HepG2 (cell line): Measurements from ENCODE around the gene MARF1. TPM values are rescaled to one million over a fixed set of nuclear protein-coding genes. Genes with fewer than 3 reads are reported as not detected.

Experiments used
- CEBPG ChIP-seq: IDR thresholded peaks from 2 replicates; pipeline ENCODE4 v1.6.1; 2016
- DR1 ChIP-seq: sonication (generic); formaldehyde crosslinking; IDR thresholded peaks from 2 replicates; pipeline ENCODE4 v1.8.0; 2021; ENCODE audit warnings: mild to moderate bottlenecking, missing genetic modification reagents, inconsistent platforms
- MIXL1 ChIP-seq: IDR thresholded peaks from 2 replicates; pipeline ENCODE4 v1.6.1; 2016
- MTF2 ChIP-seq: sonication (generic); formaldehyde crosslinking; IDR thresholded peaks from 2 replicates; pipeline ENCODE4 v1.5.0; 2020; ENCODE audit warnings: missing genetic modification reagents, borderline replicate concordance
- POLR2AphosphoS5 ChIP-seq: IDR thresholded peaks from 2 replicates; pipeline ENCODE4 v1.6.1; 2012; ENCODE audit warnings: low read depth, low read length
- SAP130 ChIP-seq: IDR thresholded peaks from 2 replicates; pipeline ENCODE4 v1.6.1; 2016; ENCODE audit warnings: low read depth
- TAF15 ChIP-seq: fragments of 200-400 bp; formaldehyde crosslinking; IDR thresholded peaks from one replicate; pipeline ENCODE4 v1.6.1; 2018; ENCODE audit warnings: mild to moderate bottlenecking, low read depth, low read length; ENCODE audit not compliant: poor library complexity, severe bottlenecking
- TEAD3 ChIP-seq: optimal IDR thresholded peaks from 2 replicates; pipeline ENCODE3; 2016; ENCODE audit warnings: borderline replicate concordance
- ZC3H4 ChIP-seq: sonication (generic); formaldehyde crosslinking; IDR thresholded peaks from 2 replicates; pipeline ENCODE4 v1.4.0; 2020; ENCODE audit warnings: missing genetic modification reagents, borderline replicate concordance
- ZNF253 ChIP-seq: sonication (generic); formaldehyde crosslinking; IDR thresholded peaks from 2 replicates; pipeline ENCODE4 v1.8.0; 2022; ENCODE audit warnings: mild to moderate bottlenecking, missing genetic modification reagents, borderline replicate concordance
- ZNF557 ChIP-seq: sonication (generic); formaldehyde crosslinking; IDR thresholded peaks from 2 replicates; pipeline ENCODE4 v1.4.0; 2020; ENCODE audit warnings: missing genetic modification reagents
- ZNF570 ChIP-seq: sonication (generic); formaldehyde crosslinking; IDR thresholded peaks from 2 replicates; pipeline ENCODE4 v1.4.0; 2020; ENCODE audit warnings: mild to moderate bottlenecking, missing genetic modification reagents, borderline replicate concordance
- ZNF615 ChIP-seq: sonication (generic); formaldehyde crosslinking; IDR thresholded peaks from 2 replicates; pipeline ENCODE4 v1.5.0; 2020; ENCODE audit warnings: mild to moderate bottlenecking, missing genetic modification reagents, borderline replicate concordance
- ZNF703 ChIP-seq: sonication (generic); formaldehyde crosslinking; IDR thresholded peaks from 2 replicates; pipeline ENCODE4 v1.5.1; 2020; ENCODE audit warnings: missing genetic modification reagents, mild to moderate bottlenecking, moderate library complexity, borderline replicate concordance
- ZSCAN20 ChIP-seq: sonication (generic); formaldehyde crosslinking; IDR thresholded peaks from 2 replicates; pipeline ENCODE4 v1.4.0; 2020; ENCODE audit warnings: missing genetic modification reagents, mild to moderate bottlenecking, borderline replicate concordance
- polyA plus RNA-seq, 8 experiments: library from polyadenylated mRNA; depleted of rRNA in 3 of 8; stranded (reverse) in 7 of 8; unstranded in 1 of 8; fragments of >200 nt; fragmentation: Illumina TruSeq in 4 of 8; extraction: Trizol in 4 of 8; gene quantifications; 2 replicates each; pipeline versions ENCODE4 v1.2.1 to v1.2.3, GENCODE V29; 2011 to 2016; ENCODE audit warnings: low read depth in 4 of 8, missing spikeins in 1 of 8, mixed read lengths in 1 of 8; ENCODE audit not compliant: insufficient read depth in 1 of 8
- total RNA-seq, 5 experiments: library from RNA; depleted of rRNA; stranded (reverse); fragments of >200 nt; fragmentation: Illumina TruSeq; extraction: Trizol; gene quantifications; 2 replicates each; pipeline ENCODE4 v1.2.3, GENCODE V29; 2016; ENCODE audit warnings: low read depth in 1 of 5
- TF ChIP-seq, protein P1 (sequence below): conservative IDR thresholded peaks from 2 replicates; pipeline ENCODE4 v1.6.1; 2018; ENCODE audit warnings: missing genetic modification reagents
- TF ChIP-seq, protein P2 (sequence below), 2 experiments: IDR thresholded peaks; 2 replicates each; pipeline ENCODE4 v1.6.1; 2011 to 2012; ENCODE audit warnings: low read length in 2 of 2, borderline replicate concordance in 1 of 2, low read depth in 1 of 2, mild to moderate bottlenecking in 1 of 2, moderate library complexity in 1 of 2
- TF ChIP-seq, protein P3 (sequence below): IDR thresholded peaks from 2 replicates; pipeline ENCODE4 v1.6.1; 2012; ENCODE audit warnings: inconsistent platforms
- TF ChIP-seq, protein P4 (sequence below): IDR thresholded peaks from 2 replicates; pipeline ENCODE4 v1.4.0; 2020; ENCODE audit warnings: mild to moderate bottlenecking, missing genetic modification reagents
- TF ChIP-seq, protein P5 (sequence below): IDR thresholded peaks from 2 replicates; pipeline ENCODE4 v1.6.1; 2016; ENCODE audit warnings: mild to moderate bottlenecking, missing biosample characterization, missing genetic modification reagents

Gene MARF1
- total and polyA plus RNA-seq, 2 of the 13 experiments (the other 11 are each of a cell fraction or from before 2014, with no cell fraction given) = 8.7 to 20.7 TPM

DNA sequence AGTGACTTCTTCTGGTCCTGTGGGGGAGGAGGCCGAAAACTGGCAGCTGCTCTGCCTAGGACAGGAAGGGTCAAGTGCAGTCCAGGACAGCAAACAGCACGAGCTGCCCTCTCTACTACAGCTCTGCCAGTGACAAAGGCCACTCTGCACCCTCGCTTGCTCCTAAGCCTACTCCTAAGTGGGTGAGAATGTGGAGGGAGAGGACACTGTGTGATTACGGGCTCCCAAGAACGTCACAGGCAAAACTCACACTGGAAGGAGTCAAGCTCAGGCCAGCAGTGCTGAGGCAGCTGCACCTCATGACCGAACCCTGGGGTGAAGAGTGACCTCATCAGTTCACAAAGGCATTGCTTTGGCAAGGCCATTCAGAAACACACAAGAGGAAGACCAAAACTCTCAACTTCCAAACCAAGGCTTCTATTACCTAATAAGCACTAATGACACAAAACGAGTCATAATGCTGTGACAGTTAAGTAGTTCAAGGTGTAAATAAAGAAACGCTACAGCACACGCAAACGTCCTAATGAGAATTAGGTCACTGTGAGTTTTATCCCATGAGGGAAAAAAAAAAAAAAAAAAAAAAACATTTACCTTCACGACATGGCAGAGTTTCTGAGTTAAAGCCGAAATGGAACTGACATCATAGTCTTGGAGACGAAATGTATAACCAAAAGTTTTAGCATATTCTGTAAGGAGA is 35.1 kb downstream of the MARF1 start (continued):
- TF ChIP-seq, protein P1, sequence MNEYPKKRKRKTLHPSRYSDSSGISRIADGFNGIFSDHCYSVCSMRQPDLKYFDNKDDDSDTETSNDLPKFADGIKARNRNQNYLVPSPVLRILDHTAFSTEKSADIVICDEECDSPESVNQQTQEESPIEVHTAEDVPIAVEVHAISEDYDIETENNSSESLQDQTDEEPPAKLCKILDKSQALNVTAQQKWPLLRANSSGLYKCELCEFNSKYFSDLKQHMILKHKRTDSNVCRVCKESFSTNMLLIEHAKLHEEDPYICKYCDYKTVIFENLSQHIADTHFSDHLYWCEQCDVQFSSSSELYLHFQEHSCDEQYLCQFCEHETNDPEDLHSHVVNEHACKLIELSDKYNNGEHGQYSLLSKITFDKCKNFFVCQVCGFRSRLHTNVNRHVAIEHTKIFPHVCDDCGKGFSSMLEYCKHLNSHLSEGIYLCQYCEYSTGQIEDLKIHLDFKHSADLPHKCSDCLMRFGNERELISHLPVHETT (CRISPR knock-in tag) = 0 out of 2 replicates have a peak, but pooled peaks have one; percentile 65
- TF ChIP-seq, protein P2, sequence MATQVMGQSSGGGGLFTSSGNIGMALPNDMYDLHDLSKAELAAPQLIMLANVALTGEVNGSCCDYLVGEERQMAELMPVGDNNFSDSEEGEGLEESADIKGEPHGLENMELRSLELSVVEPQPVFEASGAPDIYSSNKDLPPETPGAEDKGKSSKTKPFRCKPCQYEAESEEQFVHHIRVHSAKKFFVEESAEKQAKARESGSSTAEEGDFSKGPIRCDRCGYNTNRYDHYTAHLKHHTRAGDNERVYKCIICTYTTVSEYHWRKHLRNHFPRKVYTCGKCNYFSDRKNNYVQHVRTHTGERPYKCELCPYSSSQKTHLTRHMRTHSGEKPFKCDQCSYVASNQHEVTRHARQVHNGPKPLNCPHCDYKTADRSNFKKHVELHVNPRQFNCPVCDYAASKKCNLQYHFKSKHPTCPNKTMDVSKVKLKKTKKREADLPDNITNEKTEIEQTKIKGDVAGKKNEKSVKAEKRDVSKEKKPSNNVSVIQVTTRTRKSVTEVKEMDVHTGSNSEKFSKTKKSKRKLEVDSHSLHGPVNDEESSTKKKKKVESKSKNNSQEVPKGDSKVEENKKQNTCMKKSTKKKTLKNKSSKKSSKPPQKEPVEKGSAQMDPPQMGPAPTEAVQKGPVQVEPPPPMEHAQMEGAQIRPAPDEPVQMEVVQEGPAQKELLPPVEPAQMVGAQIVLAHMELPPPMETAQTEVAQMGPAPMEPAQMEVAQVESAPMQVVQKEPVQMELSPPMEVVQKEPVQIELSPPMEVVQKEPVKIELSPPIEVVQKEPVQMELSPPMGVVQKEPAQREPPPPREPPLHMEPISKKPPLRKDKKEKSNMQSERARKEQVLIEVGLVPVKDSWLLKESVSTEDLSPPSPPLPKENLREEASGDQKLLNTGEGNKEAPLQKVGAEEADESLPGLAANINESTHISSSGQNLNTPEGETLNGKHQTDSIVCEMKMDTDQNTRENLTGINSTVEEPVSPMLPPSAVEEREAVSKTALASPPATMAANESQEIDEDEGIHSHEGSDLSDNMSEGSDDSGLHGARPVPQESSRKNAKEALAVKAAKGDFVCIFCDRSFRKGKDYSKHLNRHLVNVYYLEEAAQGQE (IDR thresholded peaks at IDR 0.05; ENCODE audit: borderline replicate concordance in 1 of 2, low read depth in 1 of 2, low read length in 2 of 2) = no peak
- TF ChIP-seq ZNF253 (CRISPR knock-in tag) (no peak), ZNF703 (CRISPR knock-in tag) (no peak), MTF2 (CRISPR knock-in tag) (no peak), TEAD3 (peak; percentile 7), ZNF615 (CRISPR knock-in tag) (no peak), DR1 (CRISPR knock-in tag) (no peak), TAF15 (no peak), ZC3H4 (CRISPR knock-in tag) (no peak), ZNF570 (0 out of 2 replicates have a peak, but pooled peaks have one; percentile 17), ZNF557 (CRISPR knock-in tag) (no peak), SAP130 (CRISPR knock-in tag) (0 out of 2 replicates have a peak, but pooled peaks have one; percentile 19), POLR2AphosphoS5 (no peak), MIXL1 (CRISPR knock-in tag) (no peak), ZSCAN20 (no peak), CEBPG (CRISPR knock-in tag) (no peak)
- TF ChIP-seq, protein P3, sequence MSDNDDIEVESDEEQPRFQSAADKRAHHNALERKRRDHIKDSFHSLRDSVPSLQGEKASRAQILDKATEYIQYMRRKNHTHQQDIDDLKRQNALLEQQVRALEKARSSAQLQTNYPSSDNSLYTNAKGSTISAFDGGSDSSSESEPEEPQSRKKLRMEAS = peak; percentile 47
- TF ChIP-seq, protein P4, sequence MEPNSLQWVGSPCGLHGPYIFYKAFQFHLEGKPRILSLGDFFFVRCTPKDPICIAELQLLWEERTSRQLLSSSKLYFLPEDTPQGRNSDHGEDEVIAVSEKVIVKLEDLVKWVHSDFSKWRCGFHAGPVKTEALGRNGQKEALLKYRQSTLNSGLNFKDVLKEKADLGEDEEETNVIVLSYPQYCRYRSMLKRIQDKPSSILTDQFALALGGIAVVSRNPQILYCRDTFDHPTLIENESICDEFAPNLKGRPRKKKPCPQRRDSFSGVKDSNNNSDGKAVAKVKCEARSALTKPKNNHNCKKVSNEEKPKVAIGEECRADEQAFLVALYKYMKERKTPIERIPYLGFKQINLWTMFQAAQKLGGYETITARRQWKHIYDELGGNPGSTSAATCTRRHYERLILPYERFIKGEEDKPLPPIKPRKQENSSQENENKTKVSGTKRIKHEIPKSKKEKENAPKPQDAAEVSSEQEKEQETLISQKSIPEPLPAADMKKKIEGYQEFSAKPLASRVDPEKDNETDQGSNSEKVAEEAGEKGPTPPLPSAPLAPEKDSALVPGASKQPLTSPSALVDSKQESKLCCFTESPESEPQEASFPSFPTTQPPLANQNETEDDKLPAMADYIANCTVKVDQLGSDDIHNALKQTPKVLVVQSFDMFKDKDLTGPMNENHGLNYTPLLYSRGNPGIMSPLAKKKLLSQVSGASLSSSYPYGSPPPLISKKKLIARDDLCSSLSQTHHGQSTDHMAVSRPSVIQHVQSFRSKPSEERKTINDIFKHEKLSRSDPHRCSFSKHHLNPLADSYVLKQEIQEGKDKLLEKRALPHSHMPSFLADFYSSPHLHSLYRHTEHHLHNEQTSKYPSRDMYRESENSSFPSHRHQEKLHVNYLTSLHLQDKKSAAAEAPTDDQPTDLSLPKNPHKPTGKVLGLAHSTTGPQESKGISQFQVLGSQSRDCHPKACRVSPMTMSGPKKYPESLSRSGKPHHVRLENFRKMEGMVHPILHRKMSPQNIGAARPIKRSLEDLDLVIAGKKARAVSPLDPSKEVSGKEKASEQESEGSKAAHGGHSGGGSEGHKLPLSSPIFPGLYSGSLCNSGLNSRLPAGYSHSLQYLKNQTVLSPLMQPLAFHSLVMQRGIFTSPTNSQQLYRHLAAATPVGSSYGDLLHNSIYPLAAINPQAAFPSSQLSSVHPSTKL = no peak
- TF ChIP-seq, protein P5, sequence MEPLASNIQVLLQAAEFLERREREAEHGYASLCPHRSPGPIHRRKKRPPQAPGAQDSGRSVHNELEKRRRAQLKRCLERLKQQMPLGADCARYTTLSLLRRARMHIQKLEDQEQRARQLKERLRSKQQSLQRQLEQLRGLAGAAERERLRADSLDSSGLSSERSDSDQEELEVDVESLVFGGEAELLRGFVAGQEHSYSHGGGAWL (CRISPR knock-in tag) = no peak
